Spinal cord (tissue), 10 donors: ENCODE data around the gene AQP12B. TPM values are rescaled to one million over a fixed set of nuclear protein-coding genes. Genes with fewer than 3 reads are reported as not detected.
"Not testable (repeated sequence)": the region's sequence is repeated elsewhere in the genome, so short reads cannot be mapped to it uniquely, and the experiment has no call there.

ENCODE experiments used
- DNase-seq, 6 donors: peaks; one replicate each; pipeline versions ENCODE4 v3.0.0 to v3.0.0-alpha.2; 2013 to 2015; ENCODE audit warnings: low spot score in 6 of 6, low read depth in 4 of 6
- H3K27ac ChIP-seq: one replicate; pipeline ENCODE4 v1.5.1; 2013; ENCODE audit warnings: low read depth, low read length, control low read depth
- H3K27me3 ChIP-seq: one replicate; pipeline ENCODE4 v1.6.1; 2013; ENCODE audit warnings: low read length; ENCODE audit not compliant: control insufficient read depth, insufficient read depth
- H3K36me3 ChIP-seq: one replicate; pipeline ENCODE4 v1.6.1; 2013; ENCODE audit warnings: low read length; ENCODE audit not compliant: control insufficient read depth, insufficient read depth
- H3K4me1 ChIP-seq: one replicate; pipeline ENCODE4 v1.6.1; 2013; ENCODE audit warnings: low read length; ENCODE audit not compliant: control insufficient read depth, insufficient read depth
- H3K4me3 ChIP-seq: one replicate; pipeline ENCODE4 v1.5.1; 2013; ENCODE audit warnings: low read depth, low read length, control low read depth
- H3K9me3 ChIP-seq: one replicate; pipeline ENCODE4 v1.6.1; 2013; ENCODE audit warnings: low read length; ENCODE audit not compliant: control insufficient read depth, insufficient read depth
- WGBS: methylation state at CpG from one replicate; pipeline ENCODE4 v1.1.5; 2013; ENCODE audit warnings: missing lambda C conversion rate; ENCODE audit not compliant: insufficient coverage; 5-methylcytosine and 5-hydroxymethylcytosine counted together
- polyA plus RNA-seq, 2 donors: library from polyadenylated mRNA; unstranded; fragments of 120-200 nt; gene quantifications; one replicate each; pipeline ENCODE4 v1.2.1, GENCODE V29; 2013; ENCODE audit not compliant: insufficient read length in 2 of 2
- total RNA-seq, 2 donors: library from RNA; depleted of rRNA in 1 of 2; stranded (reverse); fragments of 120-200 nt in 1 of 2; fragments of >200 nt in 1 of 2; gene quantifications; one replicate each; pipeline versions ENCODE4 v1.2.3 to v1.2.4, GENCODE V29; 2013 to 2014
- donor health status: healthy.

The AQP12B gene
- total and polyA plus RNA-seq, 4 donors: 0.44 to 0.56 TPM; not detected in 2

DNA sequence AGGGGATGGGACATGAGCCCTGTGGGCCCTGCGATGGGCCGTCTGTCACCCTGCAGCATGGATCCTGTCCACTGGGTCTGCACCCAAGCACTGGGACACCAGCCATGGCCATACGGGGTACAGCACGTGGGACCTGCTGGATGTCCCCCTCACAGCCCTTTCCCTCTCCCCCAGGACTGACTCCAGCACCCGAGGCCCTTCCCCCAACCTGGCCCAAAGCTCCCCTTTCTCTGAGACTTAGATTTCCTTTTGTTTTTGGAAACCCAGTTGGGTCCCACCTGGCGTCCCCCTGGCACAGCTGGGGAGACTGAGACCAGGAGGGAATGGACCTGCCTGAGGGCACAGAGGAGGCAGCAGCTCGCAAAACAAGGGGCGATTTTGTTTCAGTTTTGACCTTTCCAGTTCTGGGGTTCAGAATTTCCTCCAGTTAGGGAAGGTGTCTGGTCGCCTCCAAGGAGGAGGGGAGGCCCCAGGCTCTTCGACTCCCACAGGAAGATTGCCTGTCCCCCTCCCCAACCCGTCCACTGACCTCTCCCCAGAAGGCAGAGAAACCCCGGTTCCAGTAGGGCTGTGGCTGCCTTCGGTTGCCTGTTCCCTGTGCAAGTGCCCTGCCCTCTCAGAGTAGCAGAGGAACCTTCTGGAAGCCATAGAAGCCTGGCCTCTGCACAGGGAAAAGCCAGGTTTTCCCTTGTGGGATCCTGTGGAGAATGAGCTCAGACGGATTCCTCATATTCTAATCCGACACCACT lies 1.5 kb upstream of the AQP12B start:
- H3K4me1 ChIP-seq, H3K27me3 ChIP-seq, H3K27ac ChIP-seq, H3K36me3 ChIP-seq, H3K4me3 ChIP-seq, H3K9me3 ChIP-seq, DNase-seq: not testable (repeated sequence)
- 86% methylated on average over 11 of the region's 15 CpGs for WGBS

DNA sequence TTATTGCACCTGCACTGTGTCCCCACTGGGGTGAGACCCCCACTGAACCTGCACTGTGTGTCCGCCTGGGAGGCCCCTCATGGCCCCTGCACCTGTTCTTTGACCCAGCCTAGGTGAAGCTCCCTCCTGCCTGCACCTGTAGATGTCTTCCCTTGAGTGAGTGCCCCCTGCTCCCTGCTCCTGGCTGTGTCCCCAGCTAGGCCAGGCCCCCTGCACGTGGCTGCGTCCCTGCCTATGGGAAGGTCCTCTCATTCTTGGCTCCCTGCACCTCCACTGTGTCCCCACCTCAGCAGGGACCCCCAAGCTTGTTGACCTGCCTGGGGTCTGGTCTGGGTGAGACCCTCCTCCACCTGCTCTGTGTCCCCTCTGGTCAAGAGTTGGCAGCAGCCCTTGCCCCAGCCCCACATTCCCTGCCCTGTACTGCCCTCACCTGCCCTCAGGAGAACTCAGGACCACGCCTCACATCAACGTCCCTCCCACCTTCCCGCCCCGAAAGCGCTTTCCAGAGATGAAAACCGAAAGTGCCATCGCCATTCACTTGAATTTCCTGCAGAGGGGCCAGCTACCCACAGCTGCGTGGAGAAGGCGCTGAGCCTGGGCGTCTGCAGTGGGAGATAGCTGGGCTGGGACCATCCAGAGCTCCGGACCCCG lies 769 bp upstream of the AQP12B start:
- WGBS: 83% methylated on average over 2 of the region's 15 CpGs
- H3K4me3 ChIP-seq, H3K36me3 ChIP-seq, H3K27me3 ChIP-seq, H3K27ac ChIP-seq, H3K4me1 ChIP-seq, H3K9me3 ChIP-seq, DNase-seq: not testable (repeated sequence)

DNA sequence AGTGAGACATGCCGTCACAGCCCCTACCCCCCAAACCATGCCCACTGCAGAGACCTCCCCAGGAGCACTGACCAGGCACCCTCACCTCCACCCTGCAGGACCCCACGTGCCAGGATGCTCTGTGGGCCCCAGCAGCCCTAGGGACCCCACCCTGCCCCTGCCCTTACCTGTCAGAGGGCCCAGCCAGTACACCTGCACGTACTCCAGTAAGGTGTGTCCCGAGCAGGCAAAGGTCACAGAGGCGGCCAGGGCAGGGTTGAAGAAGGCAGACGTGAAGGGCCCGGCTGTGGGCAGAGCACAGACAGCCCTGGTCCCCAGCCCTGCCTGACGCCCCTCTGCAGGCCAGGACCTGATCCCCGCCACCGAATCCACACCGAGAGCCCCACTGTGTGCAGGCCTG lies 2.5 kb downstream of the AQP12B start:
- DNase-seq, H3K36me3 ChIP-seq, H3K4me1 ChIP-seq, H3K27ac ChIP-seq, H3K9me3 ChIP-seq, H3K27me3 ChIP-seq, H3K4me3 ChIP-seq: not testable (repeated sequence)
- WGBS: no CpG with 5 or more reads among the region's 11 CpGs

DNA sequence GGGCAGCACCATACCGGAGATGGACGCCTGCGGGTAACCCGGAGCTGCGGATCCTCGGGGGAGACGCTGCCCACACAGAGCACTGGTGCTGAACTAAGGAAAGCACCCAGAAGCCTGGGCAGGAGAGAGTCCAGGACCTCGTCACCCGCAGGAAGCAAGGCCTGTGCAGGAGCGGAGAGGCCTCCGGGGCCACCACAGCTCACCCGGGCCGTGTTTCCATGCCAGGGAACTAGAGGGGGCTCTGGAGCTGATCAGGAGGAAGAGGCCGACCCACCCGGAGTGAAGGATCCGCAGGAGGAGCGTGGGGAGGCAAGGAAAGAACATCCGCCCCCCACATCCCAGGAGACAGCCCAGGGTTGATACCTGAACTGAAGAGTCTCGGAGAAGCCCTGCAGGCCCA lies 3.8 kb downstream of the AQP12B start:
- H3K36me3 ChIP-seq, H3K4me3 ChIP-seq, DNase-seq, H3K4me1 ChIP-seq, H3K27me3 ChIP-seq, H3K27ac ChIP-seq, H3K9me3 ChIP-seq: not testable (repeated sequence)
- WGBS: no CpG with 5 or more reads among the region's 19 CpGs

DNA sequence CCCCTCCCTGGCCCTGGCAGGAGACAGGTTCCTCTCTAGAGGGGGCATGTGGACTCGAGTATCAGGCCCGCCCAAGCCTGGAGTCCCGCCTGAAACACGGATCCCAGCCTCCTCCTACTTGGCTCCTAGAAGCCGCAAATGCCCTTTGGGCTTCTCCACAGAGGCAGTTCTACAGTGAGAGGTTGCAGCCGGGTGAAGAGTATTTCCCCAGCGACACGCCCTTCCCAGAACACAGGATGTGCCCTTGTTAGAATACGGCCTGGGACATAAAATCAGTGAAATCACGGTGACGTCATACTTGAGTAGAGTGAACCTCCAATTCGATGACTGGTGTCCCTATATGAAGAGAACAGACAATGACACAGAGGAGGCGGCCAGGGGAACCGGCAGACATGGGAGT lies 4.6 kb downstream of the AQP12B start:
- not testable (repeated sequence) for H3K27ac ChIP-seq, H3K36me3 ChIP-seq, DNase-seq, H3K27me3 ChIP-seq, H3K9me3 ChIP-seq, H3K4me1 ChIP-seq, H3K4me3 ChIP-seq
- no CpG with 5 or more reads among the region's 14 CpGs for WGBS

DNA sequence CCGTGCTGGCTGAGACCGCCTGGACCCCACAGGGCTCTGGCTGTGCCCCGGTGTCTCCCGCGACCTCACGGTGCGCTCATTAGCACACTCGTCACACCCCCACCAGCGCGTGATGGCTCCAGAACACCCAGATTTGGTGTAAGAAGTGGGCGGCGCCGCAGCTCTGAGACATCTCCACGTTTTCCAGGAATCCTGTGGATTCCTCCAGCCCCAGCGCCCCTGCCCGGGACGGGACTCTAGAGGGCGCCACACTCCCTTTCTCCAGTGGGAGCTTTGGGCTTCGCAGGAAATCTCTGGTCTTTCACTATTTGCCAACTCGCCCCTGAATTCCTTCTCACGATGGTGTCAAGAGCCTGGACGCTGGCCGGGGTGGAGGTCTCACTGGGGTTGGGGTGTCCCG lies 7.3 kb downstream of the AQP12B start:
- DNase-seq, H3K27ac ChIP-seq, H3K4me3 ChIP-seq, H3K36me3 ChIP-seq, H3K9me3 ChIP-seq, H3K4me1 ChIP-seq: not testable (repeated sequence)
- WGBS: no CpG with 5 or more reads among the region's 24 CpGs
- H3K27me3 ChIP-seq: peaks cover 22% of the 10 kb centered on the region

DNA sequence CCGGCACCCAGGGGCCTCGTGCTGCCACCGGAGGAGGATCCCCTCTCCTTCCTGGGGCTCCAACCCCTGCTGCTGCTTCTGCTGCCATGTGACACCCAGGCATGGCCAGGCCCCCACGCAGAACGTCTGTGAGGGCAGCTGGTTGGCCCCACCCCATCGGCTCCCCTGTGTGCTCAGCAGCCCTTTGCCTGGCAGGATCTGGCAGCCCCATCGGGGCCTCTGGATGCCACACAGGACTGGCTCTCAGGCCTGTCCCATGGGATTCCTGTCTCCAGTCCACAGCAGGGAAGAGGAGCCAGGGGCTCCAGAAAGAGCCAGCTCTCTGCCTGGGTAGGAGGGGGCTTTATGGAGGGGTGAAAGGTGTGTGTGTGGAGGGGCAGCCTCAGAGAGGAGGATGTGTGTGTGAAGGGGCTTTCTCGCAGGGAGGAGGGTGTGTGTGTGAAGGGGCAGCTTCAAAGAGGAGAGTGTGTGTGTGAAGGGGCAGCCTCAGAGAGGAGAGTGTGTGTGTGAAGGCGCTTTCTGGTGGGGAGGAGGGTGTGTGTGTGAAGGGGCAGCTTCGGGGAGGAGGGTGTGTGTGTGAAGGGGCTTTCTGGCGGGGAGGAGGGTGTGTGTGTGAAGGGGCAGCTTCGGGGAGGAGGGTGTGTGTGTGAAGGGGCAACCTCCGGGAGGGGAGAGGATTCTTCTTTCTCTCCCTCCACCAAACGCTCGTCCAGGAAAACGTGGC lies 8.1 kb downstream of the AQP12B start:
- 56% methylated on average over 7 of the region's 16 CpGs for WGBS
- H3K27ac ChIP-seq, H3K36me3 ChIP-seq, H3K4me1 ChIP-seq, H3K4me3 ChIP-seq, H3K9me3 ChIP-seq, DNase-seq: not testable (repeated sequence)
- H3K27me3 ChIP-seq: peaks cover 27% of the 10 kb centered on the region

DNA sequence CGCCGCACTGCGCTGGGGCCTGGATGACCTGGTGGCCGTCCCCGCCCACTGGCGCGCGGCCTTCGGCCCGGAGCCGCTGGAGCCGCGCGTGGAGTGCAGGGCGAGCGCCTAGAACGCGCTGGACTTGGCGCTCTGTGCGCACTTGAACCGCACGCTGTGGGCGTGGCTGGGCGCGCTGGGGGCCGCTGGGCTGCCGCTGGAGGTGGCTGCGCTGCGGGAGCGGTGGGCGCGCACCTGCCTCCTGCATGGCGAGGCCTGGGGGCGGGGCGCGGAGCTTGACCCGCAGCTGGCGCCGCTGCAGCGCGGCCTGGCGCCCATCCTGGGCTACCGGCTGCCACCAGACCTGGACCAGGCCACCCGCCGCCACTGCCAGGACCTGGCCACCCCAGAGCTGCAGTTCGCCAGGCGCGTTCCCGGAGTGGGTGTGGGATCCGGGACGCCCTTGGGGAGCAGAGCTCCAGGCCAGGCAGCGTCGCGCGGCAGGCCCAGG lies 9.9 kb downstream of the AQP12B start:
- Histone ChIP-seq H3K4me1 (peaks cover 4% of the 10 kb centered on the region), H3K9me3 (no peaks in the 10 kb centered on the region), H3K36me3 (no peaks in the 10 kb centered on the region), H3K27me3 (peaks cover 27% of the 10 kb centered on the region), H3K27ac (no peak overlapping the region), H3K4me3 (no peak overlapping the region)
- 3% methylated on average over 55 of the region's 55 CpGs for WGBS
- DNase-seq: peak in 1 of 6 donors; percentile 14

DNA sequence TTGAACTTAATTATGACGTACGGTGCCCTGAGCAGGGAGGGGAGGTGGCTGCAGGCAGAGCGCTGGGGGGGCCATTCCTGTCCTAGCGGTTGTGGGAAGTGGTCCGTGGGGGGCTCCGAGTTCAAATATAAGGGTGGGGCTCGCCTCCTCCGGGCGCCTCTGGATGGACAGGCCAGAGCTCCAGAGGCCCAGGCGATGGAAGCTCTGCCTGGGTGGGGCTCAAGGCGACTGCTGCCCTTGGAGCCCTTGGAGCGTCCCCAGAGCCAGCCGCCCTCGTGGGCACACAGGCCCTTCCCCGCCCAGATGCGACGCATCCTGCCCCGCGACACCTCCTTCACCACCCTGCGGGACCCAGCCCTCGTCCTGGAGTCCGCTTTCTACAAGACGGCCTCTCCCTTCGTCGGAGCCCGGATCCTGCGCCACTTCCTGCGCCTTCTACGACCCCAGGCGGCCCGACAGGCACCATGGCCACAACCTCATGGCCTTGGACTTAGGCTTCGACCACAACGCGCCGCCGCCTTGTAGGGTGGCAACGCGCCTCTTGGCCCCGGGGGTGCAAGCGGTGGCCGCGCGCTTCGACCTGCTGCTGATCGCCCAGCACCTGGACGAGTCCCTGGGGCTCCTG lies 10.5 kb downstream of the AQP12B start:
- H3K4me3 ChIP-seq: no peak overlapping the region
- no peaks in the 10 kb centered on the region for H3K36me3 ChIP-seq
- H3K27ac ChIP-seq: no peak overlapping the region
- no peaks in the 10 kb centered on the region for H3K9me3 ChIP-seq
- H3K27me3 ChIP-seq: peaks cover 27% of the 10 kb centered on the region
- H3K4me1 ChIP-seq: peaks cover 4% of the 10 kb centered on the region
- no peak for DNase-seq
- 38% methylated on average over 43 of the region's 46 CpGs for WGBS
